ENCODE results near the gene BID. TPM values are rescaled to one million over a fixed set of nuclear protein-coding genes. Genes with fewer than 3 reads are reported as not detected.

BID gene
- total RNA-seq, 1 experiment from 2014 or later, result 58.2 TPM

- ChIA-PET CTCF (interaction anchor here (4.8 to 5.8 kb wide), 2 partner anchors 45 to 289 kb away, joined by 44 to 87 read pairs; partner anchors contain the start of gene PEX26), POLR2A (no interaction called here), RAD21 (ENCODE audit: low non-redundant PET in 1 of 2, low total read pairs in 2 of 2, uncharacterized antibody in 2 of 2, unreplicated experiment in 2 of 2) (no interaction called here)
- H3K4me1 ChIP-seq (ENCODE audit: control insufficient read depth in 1 of 2, insufficient read depth in 2 of 2, low read length in 2 of 2), result peaks cover 0 to 8% of the 10 kb centered on the region in 2 experiments; a peak in 2 of 4 replicates
- H3K36me3 ChIP-seq (ENCODE audit: control insufficient read depth in 1 of 2, insufficient read depth in 2 of 2, low read length in 2 of 2), result peaks cover 0 to 3% of the 10 kb centered on the region in 2 experiments; a peak in 1 of 4 replicates
- no peak overlapping the region for H2AFZ ChIP-seq (ENCODE audit: low read depth, low read length, poor library complexity, severe bottlenecking)
- H3K9me3 ChIP-seq (ENCODE audit: control insufficient read depth in 1 of 2, insufficient read depth in 1 of 2, low read depth in 1 of 2, low read length in 2 of 2), result no peaks in the 10 kb centered on the region
- intact Hi-C loops (cut with micrococcal nuclease), result no loop called here
- BruUV-seq (replicated peaks), result no TSS peak
- no peak overlapping the region for H3K9ac ChIP-seq (ENCODE audit: low read length)
- DNase-seq (ENCODE audit: low read depth, low spot score), result no peak
- no peak overlapping the region for H3K27ac ChIP-seq (ENCODE audit: low read depth, low read length)
- TF ChIP-seq SP1 (IDR thresholded peaks at IDR 0.05; ENCODE audit: low read depth) (no peak), REST (IDR thresholded peaks at IDR 0.05; ENCODE audit: low read depth) (no peak), YY1 (IDR thresholded peaks at IDR 0.05; ENCODE audit: extremely low read depth, insufficient replicate concordance, low read depth, low read length) (no peak), JUND (IDR thresholded peaks at IDR 0.05) (no peak), SRF (IDR thresholded peaks at IDR 0.05; ENCODE audit: low read depth) (no peak), EZH2phosphoT487 (IDR thresholded peaks at IDR 0.05; ENCODE audit: borderline replicate concordance) (no peak), SIN3A (IDR thresholded peaks at IDR 0.05; ENCODE audit: low read depth) (no peak), ZNF274 (IDR thresholded peaks at IDR 0.05; ENCODE audit: low read depth, low read length) (no peak), POLR2A (IDR thresholded peaks at IDR 0.05; ENCODE audit: borderline replicate concordance, extremely low read depth, insufficient read depth, insufficient read length) (no peak), POLR2AphosphoS5 (IDR thresholded peaks at IDR 0.05; ENCODE audit: low read depth, low read length) (no peak), EZH2 (IDR thresholded peaks at IDR 0.05) (no peak), TCF7L2 (IDR thresholded peaks at IDR 0.05; ENCODE audit: borderline replicate concordance, extremely low read depth, insufficient read depth, insufficient read length) (no peak), ZFX (IDR thresholded peaks at IDR 0.05) (no peak), CBX3 (IDR thresholded peaks at IDR 0.05; ENCODE audit: low read depth) (no peak), MAX (IDR thresholded peaks at IDR 0.05) (no peak), CEBPB (IDR thresholded peaks at IDR 0.05; ENCODE audit: low read depth) (no peak), ATF3 (IDR thresholded peaks at IDR 0.05) (no peak), FOSL1 (IDR thresholded peaks at IDR 0.05; ENCODE audit: low read depth) (no peak)
- TF ChIP-seq, protein P1, sequence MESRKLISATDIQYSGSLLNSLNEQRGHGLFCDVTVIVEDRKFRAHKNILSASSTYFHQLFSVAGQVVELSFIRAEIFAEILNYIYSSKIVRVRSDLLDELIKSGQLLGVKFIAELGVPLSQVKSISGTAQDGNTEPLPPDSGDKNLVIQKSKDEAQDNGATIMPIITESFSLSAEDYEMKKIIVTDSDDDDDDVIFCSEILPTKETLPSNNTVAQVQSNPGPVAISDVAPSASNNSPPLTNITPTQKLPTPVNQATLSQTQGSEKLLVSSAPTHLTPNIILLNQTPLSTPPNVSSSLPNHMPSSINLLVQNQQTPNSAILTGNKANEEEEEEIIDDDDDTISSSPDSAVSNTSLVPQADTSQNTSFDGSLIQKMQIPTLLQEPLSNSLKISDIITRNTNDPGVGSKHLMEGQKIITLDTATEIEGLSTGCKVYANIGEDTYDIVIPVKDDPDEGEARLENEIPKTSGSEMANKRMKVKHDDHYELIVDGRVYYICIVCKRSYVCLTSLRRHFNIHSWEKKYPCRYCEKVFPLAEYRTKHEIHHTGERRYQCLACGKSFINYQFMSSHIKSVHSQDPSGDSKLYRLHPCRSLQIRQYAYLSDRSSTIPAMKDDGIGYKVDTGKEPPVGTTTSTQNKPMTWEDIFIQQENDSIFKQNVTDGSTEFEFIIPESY (IDR thresholded peaks at IDR 0.05; ENCODE audit: extremely low read depth, insufficient replicate concordance, low read length), result no peak
- TF ChIP-seq, protein P2, sequence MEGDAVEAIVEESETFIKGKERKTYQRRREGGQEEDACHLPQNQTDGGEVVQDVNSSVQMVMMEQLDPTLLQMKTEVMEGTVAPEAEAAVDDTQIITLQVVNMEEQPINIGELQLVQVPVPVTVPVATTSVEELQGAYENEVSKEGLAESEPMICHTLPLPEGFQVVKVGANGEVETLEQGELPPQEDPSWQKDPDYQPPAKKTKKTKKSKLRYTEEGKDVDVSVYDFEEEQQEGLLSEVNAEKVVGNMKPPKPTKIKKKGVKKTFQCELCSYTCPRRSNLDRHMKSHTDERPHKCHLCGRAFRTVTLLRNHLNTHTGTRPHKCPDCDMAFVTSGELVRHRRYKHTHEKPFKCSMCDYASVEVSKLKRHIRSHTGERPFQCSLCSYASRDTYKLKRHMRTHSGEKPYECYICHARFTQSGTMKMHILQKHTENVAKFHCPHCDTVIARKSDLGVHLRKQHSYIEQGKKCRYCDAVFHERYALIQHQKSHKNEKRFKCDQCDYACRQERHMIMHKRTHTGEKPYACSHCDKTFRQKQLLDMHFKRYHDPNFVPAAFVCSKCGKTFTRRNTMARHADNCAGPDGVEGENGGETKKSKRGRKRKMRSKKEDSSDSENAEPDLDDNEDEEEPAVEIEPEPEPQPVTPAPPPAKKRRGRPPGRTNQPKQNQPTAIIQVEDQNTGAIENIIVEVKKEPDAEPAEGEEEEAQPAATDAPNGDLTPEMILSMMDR (IDR thresholded peaks at IDR 0.05 in 2 of 3, conservative IDR thresholded peaks at IDR 0.05 in 1 of 3; ENCODE audit: borderline replicate concordance in 1 of 3, insufficient read depth in 1 of 3, low read depth in 2 of 3, low read length in 2 of 3), result no peak
- no peaks in the 10 kb centered on the region for H3K79me2 ChIP-seq (ENCODE audit: insufficient read depth, low read length)
- H3K9me2 ChIP-seq (ENCODE audit: insufficient read depth), result no peaks in the 10 kb centered on the region
- no peak for ATAC-seq
- no peaks in the 10 kb centered on the region for H3K27me3 ChIP-seq (ENCODE audit: insufficient read depth, low read length)
- H3K4me2 ChIP-seq (ENCODE audit: low read length), result no peak overlapping the region
- no peaks in the 10 kb centered on the region for H4K20me1 ChIP-seq (ENCODE audit: insufficient read depth)
- H3K4me3 ChIP-seq (replicated peaks in 1 of 2; ENCODE audit: low read depth in 1 of 2, low read length in 2 of 2), result no peak overlapping the region
Measured at GRCh38 chr22:17787716-17788330, 13.6 kb upstream of the BID start.
